ENCODE results near the gene SLAMF6.
"Not testable (repeated sequence)": the region's sequence is repeated elsewhere in the genome, so short reads cannot be mapped to it uniquely, and the experiment has no call there.

SLAMF6 gene

DNA sequence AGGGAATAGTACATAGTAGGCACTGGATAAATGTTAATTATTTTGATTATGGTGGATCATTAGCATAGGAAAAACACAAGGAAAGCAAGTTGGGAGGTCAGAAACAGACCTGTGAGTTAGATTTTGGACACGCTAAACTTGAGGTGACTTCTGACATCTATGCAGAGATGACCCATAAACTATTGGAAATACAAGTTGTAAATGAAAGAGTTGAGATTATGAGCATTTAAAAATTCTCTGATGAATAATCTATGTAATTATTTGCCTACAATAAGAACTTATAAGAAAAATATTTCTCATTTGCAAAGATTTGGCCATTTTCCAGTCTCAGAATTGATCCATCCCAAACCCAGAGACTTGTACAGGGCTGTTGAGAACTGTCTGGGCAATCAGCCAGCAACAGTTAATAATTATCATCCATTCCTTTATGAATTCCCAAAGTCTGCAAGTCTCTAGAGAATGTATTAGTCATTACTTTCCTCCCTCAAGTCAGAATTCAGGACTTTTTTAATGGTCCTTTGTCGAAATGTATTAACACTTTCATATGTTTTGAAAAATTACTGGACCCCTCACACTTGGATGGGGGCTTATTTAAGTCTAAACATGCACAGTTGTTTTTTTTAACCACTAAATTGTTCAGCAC lies 19.4 kb upstream of the SLAMF6 start:
- DNase-seq (ENCODE audit: low read depth, low spot score), result no peak

DNA sequence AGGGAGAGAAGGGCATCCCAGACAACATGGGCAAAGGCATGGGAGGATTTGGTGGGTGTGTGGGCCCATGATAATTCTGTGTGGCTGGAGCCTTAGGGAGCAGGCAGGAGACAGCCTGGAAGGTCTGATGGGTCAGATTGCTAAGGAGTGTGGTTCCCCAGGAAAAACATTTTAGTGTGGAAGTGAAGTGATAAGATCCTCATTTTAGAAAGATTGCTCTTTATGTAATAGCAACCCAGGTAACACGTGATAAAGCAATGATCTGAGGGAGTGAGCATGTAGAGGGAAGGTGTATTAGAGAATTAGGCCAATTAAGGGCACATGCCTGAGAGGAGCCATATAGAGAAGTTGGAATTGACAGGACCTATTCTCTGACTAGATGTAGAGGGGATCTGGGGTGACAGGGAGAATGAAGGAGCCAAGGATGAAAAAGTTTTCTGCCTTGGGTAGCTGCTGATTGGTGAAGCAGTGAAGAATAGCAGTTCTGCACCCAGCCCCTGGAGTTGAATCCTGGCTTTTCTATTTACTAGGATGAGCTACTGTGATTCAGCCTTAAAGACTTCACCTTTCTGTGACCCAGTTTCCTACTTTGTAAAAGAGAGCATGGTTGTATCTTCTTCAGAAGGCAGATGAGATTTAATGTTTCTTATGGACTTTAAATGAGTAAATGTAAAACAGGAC lies 18.7 kb upstream of the SLAMF6 start:
- DNase-seq (ENCODE audit: low read depth, low spot score), result no peak

DNA sequence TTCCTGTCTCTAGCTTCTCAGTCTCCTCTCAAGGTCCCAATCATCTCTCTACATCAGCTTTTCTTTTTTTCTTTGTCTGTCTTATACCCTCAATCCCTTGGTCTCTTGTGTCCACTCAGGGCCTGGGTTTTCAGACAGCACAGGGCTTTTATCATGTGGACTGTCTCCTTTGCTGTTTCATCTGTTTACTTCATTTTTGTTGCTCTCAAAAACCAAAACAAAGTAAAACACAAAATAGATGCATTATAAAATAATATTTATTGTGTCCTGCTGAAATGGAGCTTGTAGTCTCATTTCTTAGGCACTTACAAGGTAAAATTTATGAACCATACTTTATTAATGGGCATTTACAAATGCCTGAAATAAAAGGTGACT lies 17.8 kb upstream of the SLAMF6 start:
- no peak for DNase-seq (ENCODE audit: low read depth, low spot score)

DNA sequence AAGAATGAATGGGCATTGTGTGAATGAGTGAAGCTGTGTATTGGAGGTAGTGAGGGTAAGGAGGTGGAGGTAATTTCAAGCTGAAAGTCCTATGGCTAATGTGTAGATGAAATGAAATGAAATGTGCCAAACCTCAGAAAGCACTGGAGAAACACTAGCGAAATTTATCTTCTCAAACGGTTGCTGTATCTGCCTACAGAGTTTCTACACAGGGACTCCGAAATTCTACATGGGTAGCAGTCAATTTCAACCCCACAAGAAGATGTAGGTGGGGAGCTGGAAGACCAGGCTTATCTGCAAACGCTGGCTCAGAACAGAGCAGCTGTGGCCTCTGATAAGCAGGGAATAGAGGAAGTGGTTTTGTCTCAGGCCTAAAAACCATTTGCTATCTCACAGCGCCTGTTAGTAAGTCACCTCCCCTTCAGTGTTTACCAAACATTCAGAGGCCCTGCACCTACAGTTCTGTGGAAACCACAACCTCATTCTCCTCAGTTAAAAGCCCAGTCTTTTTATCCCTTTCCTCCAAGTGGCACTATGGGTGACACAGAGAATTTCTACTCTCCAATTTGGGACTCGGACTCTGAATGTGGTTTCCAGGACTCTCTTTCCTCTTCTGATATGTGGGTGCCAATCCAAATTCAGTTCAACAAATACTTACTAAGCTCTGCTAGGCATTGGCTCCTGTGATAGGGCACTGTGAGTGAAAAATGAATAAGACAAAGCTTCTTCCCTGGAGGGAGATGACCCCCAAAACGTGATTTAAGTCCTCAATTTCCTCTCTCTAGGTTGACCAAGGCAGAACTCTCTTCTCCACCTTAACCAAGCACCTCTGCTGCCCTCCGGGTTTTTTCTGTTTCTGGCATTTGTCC lies 17.2 kb upstream of the SLAMF6 start:
- DNase-seq (ENCODE audit: low read depth, low spot score), result no peak

DNA sequence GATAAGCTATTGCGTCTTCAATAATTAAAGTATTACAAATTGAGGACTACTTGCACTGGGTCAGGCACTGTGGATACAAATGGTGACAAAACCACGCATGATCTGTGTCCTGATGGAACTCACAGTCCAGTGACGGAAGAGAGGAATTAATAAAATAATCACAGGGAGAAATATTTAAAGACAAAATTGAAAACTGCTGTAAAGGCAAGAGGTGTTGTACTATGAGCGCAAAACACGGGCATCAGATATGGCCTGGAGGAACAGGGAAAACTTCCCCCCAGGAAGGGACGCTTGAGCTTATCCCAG lies 16.6 kb upstream of the SLAMF6 start:
- no peak for DNase-seq (ENCODE audit: low read depth, low spot score)

DNA sequence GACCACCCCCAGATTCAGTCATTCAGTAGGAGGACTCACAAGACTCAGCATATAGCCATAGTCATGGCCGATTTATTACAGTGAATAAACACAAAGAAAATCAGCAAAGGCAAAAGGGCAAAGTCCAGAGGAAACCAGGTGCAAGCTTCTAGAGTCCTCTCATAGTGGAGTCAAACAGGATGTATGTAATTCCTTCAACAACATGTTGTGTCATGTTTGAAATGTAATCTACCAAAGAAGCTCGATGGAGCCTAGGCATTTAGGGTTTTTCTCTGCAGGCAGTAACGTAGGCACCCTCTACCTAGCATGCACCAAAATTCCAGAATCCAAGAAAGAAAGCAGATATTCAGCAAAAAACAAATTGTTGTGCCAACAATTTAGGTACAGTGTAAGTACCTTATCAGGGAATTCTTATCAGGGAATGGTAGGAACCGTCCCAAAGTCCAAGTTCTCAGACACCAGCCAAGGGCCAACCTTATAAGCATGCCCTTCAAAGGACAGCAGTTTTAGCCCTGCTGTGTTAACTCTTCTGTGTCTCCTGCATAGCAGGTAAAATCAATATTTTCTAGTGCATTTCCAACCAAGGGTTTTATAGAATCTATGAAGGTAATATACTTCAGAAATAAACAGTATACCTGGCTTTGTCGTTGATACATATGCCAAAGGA lies 16.1 kb upstream of the SLAMF6 start:
- DNase-seq (ENCODE audit: low read depth, low spot score), result no peak

DNA sequence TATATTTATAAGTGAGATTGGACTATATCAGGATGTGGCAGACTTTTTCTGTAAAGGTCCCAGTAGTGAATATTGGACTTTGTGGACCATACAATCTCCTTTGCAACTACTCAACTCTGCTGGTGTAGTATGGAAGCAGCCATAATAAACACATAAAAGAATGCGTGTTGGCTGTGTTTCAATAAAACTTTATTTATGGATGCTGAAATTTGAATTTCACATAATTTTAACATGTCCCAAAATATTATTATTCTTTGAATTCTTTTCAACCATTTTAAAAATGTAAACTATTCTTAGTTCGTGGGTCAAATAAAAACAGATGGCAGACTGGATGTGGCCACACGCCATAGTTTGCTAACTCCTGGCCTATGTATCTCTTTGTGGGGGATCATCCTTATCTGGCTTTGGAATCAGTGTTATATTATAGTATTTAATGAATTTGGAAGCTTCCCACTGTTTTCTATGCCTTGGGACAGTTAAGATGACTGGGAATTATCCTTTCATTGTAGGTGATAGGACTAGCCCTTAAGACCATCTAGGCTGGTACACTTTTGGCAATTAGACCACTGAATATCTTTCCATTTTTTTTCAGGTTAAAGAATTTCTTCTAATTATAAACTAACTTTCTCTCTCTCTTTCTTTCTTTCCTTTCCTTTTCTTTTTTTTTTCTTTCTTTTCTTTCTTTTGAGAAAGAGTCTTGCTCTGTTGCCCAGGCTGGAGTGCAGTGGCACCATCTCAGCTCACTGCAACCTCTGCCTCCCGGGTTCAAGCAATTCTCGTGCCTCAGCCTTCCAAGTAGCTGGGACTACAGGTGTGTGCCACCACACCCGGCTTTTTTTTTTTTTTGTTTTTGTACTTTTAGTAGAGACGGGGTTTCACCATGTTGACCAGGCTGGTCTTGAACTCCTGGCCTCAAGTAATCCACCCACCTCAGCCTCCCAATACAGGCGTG lies 14.9 kb upstream of the SLAMF6 start:
- no peak for DNase-seq (ENCODE audit: low read depth, low spot score)

DNA sequence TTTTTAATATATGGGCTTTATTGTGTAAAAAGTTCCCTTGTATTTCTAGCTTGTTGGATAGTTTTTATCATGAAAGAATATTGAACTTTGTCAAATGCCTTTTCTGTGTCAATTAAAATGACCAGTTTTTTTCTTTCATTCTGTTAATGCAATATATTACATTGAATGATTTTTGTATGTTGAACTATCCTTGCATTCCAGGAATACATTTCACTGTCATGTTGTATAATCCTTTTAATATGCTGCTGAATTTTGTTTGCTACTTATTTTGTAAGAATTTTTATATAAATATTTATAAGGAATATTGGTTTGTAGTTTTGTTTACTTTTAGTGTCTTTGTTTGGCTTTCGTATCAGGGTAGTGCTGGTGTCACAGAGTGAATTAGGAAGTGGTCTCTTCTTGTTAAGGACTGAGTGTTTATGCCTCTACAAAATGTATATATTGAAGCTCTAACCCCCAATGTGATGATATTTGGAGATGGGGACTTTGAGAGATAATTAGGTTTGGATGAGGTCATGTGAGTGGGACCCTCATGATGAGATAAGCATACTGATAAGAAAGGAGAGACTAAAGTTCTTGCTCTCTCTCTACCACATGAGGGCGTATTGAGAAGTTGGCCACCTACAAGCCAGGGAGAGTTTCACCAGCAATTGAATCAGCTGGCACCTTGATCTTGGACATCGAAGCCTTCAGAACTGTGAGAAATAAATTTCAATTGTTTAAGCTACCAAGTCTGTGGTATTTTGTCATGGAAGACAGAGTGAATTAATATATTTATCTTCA lies 12.0 kb upstream of the SLAMF6 start:
- no peak for DNase-seq (ENCODE audit: low read depth, low spot score)

DNA sequence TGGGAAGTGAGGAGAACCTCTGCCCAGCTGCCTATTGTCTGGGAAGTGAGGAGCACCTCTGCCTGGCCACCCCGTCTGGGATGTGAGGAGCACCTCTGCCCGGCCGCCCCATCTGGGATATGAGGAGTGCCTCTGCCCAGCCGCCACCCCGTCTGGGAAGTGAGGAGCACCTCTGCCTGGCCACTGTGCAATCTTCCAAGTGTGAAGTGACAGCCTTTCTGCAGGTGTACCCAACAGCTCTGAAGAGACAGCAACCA lies 9.4 kb upstream of the SLAMF6 start:
- DNase-seq (ENCODE audit: low read depth, low spot score), result not testable (repeated sequence)

DNA sequence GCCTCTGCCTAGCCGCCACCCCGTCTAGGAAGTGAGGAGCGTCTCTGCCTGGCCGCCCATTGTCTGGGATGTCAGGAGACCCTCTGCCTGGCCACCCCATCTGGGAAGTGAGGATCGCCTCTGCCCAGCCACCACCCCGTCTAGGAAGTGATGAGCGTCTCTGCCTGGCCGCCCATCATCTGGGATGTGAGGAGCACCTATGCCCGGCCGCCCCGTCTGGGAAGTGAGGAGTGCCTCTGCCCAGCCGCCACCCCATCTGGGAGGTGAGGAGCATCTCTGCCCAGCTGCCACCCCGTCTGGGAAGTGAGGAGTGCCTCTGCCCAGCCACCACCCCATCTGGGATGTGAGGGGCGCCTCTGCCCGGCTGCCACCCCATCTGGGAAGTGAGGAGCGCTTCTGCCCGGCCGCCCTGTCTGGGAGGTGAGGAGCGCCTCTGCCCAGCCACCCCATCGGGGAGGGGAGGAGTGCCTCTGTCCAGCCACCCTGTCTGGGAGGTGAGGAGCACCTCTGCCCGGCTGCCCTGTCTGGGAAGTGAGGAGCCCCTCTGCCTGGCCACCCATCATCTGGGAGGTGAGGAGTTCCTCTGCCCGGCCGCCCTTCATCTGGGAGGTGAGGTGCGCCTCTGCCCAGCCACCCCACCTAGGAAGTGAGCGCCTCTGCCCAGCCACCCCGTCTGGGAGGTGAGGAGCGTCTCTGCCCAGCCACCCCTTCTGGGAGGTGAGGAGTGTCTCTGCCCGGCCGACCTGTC lies 8.9 kb upstream of the SLAMF6 start:
- DNase-seq (ENCODE audit: low read depth, low spot score), result not testable (repeated sequence)

DNA sequence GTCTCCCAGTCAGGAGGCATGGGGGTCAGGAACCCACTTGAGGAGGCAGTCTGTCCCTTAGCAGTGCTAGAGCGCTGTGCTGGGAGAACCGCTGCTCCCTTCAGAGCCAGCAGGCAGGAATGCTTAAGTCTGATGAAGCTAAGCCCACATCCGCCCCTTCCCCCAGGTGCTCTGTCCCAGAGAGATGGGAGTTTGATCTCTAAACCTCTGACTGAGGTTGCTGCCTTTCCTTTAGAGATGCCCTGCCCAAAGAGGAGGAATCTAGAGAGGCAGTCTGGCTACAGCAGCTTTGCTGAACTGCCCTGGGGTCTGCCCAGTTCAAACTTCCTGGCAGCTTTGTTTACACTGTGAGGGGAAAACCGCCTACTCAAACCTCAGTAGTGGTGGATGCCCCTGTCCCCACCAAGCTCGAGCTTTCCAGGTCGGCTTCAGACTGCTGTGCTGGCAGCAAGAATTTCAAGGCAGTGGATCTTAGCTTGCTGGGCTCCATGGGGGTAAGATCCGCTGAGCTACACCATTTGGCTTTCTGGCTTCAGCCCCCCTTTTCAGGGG lies 6.4 kb upstream of the SLAMF6 start:
- not testable (repeated sequence) for DNase-seq (ENCODE audit: low read depth, low spot score)

DNA sequence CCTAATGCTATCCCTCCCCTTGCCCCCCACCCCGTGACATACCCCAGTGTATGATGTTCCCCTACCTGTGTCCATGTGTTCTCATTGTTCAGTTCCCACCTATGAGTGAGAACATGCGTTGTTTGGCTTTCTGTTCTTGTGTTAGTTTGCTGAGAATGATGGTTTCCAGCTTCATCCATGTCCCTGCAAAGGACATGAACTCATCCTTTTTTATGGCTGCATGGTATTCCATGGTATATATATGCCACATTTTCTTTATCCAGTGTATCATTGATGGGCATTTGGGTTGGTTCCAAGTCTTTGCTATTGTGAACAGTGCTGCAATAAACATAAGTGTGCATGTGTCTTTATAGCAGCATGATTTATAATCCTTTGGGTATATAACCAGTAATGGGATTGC lies 734 bp upstream of the SLAMF6 start:
- not testable (repeated sequence) for DNase-seq (ENCODE audit: low read depth, low spot score)

DNA sequence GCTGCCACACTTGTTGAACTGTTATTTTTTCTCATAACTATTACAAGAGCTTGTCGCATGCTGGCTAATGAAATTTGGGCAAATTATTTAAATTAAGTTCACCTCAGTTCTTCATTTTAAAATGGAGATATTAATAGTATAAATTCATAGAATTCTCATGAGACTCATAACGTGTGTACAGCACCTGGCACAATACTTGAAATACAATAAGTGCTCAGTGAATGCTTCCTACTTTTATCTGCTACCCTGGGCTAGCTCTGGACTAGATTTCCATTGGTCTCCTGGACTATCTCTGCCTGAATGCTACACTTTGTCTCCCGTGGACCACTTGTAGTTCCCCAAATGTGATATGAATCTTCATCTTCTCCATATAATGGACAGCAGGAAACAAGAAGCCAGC lies 919 bp downstream of the SLAMF6 start:
- no peak for DNase-seq (ENCODE audit: low read depth, low spot score)

DNA sequence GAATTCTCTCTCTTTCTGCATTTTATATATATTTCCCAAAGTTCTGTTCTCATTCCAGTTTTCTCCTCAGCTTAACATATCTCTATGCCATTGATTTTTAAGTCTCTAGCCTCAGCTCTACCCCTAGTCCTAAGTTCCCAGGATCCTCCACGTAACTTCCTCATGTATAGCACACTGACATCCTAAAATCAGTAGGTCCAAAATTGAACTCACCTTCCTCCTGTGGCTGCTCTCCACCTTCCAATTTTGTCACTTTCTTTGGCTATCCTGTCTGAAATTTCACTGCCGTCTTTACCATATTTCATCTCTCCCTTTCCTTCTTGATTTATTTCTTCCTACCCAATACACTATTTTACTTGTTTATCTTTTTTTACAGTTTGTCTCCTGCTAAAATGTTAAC lies 1.5 kb downstream of the SLAMF6 start:
- DNase-seq (ENCODE audit: low read depth, low spot score), result no peak

DNA sequence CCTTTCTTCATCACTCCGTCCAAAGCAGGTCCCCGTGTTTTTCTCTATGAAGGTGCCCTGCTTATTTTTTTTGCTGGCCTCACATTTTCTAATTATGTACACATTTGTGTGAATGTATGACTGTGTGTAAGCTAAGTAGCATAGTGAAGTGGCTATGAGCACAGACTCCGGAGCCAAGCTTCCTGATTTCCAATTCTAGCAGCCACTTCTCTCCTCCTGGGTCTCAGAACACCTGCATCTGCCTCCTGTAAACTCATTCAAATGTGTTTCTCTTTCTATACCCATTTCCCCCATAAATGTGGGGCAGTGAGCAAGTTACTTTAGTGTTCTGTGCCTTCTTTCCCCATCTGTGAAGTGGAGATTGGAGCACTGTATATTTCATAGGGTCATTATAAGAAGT lies 2.1 kb downstream of the SLAMF6 start:
- DNase-seq (ENCODE audit: low read depth, low spot score), result no peak

DNA sequence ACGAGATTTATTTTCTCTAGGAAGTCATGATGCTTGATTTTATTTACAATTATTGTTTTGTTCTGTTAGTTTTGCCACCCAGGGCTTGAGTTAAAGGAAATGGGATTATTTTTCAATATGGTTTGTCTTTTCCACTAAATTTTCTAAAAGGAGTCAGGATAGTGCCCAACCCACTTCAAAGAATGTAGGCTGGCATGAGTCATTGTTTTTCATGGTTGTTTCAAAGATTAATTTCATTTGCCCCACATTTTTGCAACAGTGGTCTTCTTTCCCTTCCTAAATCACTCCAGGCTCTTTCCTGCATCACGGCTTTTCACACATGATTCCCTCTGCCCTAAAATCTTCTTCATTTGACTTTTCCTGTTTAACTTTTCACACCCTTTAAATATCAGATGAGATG lies 2.5 kb downstream of the SLAMF6 start:
- DNase-seq (ENCODE audit: low read depth, low spot score), result no peak

DNA sequence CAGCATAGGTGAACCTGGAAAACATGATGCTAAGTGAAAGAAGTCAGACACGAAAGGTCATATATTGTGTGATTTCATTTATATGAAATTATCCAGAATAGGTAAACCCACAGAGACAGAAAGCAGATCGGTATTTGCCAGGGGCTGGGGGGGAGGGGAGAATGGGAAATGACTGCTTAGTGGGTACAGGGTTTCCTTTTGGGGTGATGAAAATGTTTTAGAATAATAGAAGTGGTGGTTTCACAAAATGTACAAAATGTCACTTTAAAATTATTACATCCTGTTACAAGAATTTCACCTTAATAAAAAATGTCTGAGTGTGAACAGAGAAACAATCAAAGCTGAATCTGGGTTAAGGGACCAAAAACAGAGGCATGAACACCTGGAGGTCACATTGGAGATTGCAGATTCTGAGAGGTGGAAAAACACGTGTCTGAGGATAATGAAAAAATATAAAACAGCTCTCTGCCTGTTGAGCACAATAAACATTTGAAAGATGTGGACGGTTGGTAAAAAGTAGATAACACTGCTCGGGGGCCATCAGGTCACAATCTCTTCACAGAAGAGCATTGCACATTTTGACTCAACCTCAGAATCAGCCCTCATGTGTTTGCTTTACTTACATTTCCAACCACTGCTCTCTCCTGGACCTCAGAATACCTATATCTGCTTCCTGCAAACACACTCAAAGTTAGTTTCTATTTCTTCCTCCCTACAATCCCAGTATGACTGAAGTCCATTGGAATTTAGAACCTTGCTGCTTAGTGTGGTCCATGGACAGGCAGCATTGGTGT lies 3.2 kb downstream of the SLAMF6 start:
- DNase-seq (ENCODE audit: low read depth, low spot score), result no peak

DNA sequence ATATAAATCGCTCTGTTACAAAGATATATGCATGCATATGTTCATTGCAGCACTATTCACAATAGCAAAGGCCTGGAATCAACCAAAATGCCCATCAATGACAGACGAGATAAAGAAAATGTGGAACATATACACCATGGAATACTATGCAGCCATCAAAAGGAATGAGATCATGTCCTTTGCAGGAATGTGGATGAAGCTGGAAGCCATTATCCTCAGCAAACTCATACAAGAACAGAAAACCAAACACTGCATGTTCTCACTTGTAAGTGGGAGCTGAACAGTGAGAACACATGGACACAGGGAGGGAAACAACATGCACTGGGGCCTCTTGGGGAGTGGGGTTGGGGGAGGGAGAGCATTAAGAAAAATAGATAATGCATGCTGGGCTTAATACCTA lies 5.5 kb downstream of the SLAMF6 start:
- not testable (repeated sequence) for DNase-seq (ENCODE audit: low read depth, low spot score)

DNA sequence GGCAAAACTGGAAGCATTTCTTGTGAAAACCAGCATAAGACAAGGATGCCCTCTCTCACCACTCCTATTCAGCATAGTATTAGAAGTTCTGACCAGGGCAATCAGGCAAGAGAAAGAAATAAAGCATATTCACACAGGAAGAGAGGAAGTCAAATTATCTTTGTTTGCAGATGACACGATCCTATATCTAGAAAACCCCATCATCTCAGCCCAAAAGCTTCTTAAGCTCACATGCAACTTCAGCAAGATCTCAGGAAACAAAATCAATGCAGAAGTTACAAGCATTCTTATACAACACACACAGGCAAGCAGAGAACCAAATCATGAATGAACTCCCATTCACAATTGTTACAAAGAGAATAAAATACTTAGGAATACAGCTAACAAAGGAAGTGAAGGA lies 7.1 kb downstream of the SLAMF6 start:
- not testable (repeated sequence) for DNase-seq (ENCODE audit: low read depth, low spot score)
